Astrocyte (in vitro differentiated cells and primary cell): ENCODE results near the gene TEKT2. TPM values are rescaled to one million over a fixed set of nuclear protein-coding genes. Genes with fewer than 3 reads are reported as not detected.

Experiments
- DNase-seq: peaks from one replicate; pipeline ENCODE4 v3.0.0-alpha.2; 2010; ENCODE audit warnings: low read depth
- FAIRE-seq: peaks from 2 replicates; lab custom pipeline; 2011; peaks lifted over from hg19 to GRCh38; lab: Jason Lieb, UNC
- H2AFZ ChIP-seq: 2 replicates; pipeline ENCODE4 v1.6.0; 2012; ENCODE audit warnings: low read depth, low read length, inconsistent platforms
- H3K27ac ChIP-seq: 2 replicates; pipeline ENCODE4 v1.5.1; 2011; ENCODE audit warnings: low read depth, low read length, inconsistent platforms
- H3K27me3 ChIP-seq: 2 replicates; pipeline ENCODE4 v1.6.0; 2011; ENCODE audit warnings: low read length, inconsistent platforms; ENCODE audit not compliant: insufficient read depth
- H3K36me3 ChIP-seq: 2 replicates; pipeline ENCODE4 v1.5.1; 2011; ENCODE audit warnings: low read length, inconsistent platforms; ENCODE audit not compliant: insufficient read depth
- H3K4me1 ChIP-seq: 2 replicates; pipeline ENCODE4 v1.5.1; 2011; ENCODE audit warnings: low read length, inconsistent platforms; ENCODE audit not compliant: insufficient read depth
- H3K4me2 ChIP-seq: 2 replicates; pipeline ENCODE4 v1.6.0; 2012; ENCODE audit warnings: low read length, inconsistent platforms
- H3K4me3 ChIP-seq: 2 replicates; pipeline ENCODE4 v1.5.1; 2011; ENCODE audit warnings: low read depth, mild to moderate bottlenecking, low read length, inconsistent platforms; ENCODE audit not compliant: insufficient read depth
- H3K79me2 ChIP-seq: 2 replicates; pipeline ENCODE4 v1.6.0; 2012; ENCODE audit warnings: mild to moderate bottlenecking, low read length, inconsistent platforms; ENCODE audit not compliant: insufficient read depth
- H3K9ac ChIP-seq: 2 replicates; pipeline ENCODE4 v1.6.0; 2012; ENCODE audit warnings: mild to moderate bottlenecking, low read length, inconsistent platforms
- H3K9me3 ChIP-seq: 2 replicates; pipeline ENCODE4 v1.5.1; 2012; ENCODE audit warnings: low read depth, mild to moderate bottlenecking, low read length, inconsistent platforms; ENCODE audit not compliant: insufficient read depth
- H4K20me1 ChIP-seq: 2 replicates; pipeline ENCODE4 v1.6.0; 2012; ENCODE audit warnings: low read length, inconsistent platforms; ENCODE audit not compliant: insufficient read depth
- H3K27ac Mint-ChIP-seq: one replicate; pipeline ENCODE4 v1.8.0; 2021; ENCODE audit warnings: mild to moderate bottlenecking, mixed read lengths; ENCODE audit not compliant: unreplicated experiment
- H3K27me3 Mint-ChIP-seq: one replicate; pipeline ENCODE4 v1.8.0; 2021; ENCODE audit warnings: low read depth, mixed read lengths; ENCODE audit not compliant: unreplicated experiment
- H3K36me3 Mint-ChIP-seq: one replicate; pipeline ENCODE4 v1.8.0; 2021; ENCODE audit warnings: low read depth, mixed read lengths; ENCODE audit not compliant: unreplicated experiment
- H3K4me1 Mint-ChIP-seq: one replicate; pipeline ENCODE4 v1.8.0; 2021; ENCODE audit warnings: low read depth, mixed read lengths; ENCODE audit not compliant: unreplicated experiment
- H3K4me3 Mint-ChIP-seq: one replicate; pipeline ENCODE4 v1.8.0; 2021; ENCODE audit warnings: mild to moderate bottlenecking, moderate library complexity, mixed read lengths; ENCODE audit not compliant: unreplicated experiment
- H3K9me3 Mint-ChIP-seq: one replicate; pipeline ENCODE4 v1.8.0; 2021; ENCODE audit warnings: mild to moderate bottlenecking, mixed read lengths; ENCODE audit not compliant: unreplicated experiment
- EZH2 ChIP-seq: IDR thresholded peaks from 2 replicates; pipeline ENCODE4 v1.6.1; 2012; ENCODE audit warnings: mild to moderate bottlenecking, low read length, inconsistent platforms; ENCODE audit not compliant: insufficient read depth
- total RNA-seq: library from RNA; stranded (reverse); gene quantifications from 2 replicates; pipeline ENCODE4 v1.2.1, GENCODE V29; 2021
- TF ChIP-seq, protein P1 (sequence below): IDR thresholded peaks from 2 replicates; pipeline ENCODE4 v1.5.1; 2011; ENCODE audit warnings: low read depth, mild to moderate bottlenecking, inconsistent platforms, low read length, moderate library complexity; ENCODE audit not compliant: insufficient read depth

TEKT2 gene
- total RNA-seq, 1 donor from 2014 or later = 0.39 TPM

DNA sequence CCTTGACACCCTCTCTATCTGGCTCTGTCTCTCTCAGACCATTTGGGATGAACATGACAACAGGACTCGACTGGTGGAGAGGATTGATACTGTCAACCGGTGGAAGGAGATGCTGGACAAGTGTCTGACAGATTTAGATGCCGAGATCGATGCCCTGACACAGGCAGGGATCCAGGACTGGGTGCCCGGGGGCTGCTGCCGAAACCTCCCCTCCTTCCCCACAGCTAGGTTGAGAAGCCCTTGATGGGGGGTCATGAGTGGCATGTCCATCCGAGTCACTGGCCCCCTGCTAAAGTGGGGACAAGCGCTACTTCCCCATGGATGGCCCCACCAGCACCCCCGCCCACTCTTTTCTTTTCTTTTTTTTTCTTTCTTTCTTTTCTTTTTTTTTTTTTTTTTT lies 1.2 kb downstream of the TEKT2 start:
- no peak overlapping the region for H3K27ac ChIP-seq
- no peak overlapping the region for H3K4me3 ChIP-seq
- H3K27me3 ChIP-seq = no peaks in the 10 kb centered on the region
- H3K4me3 Mint-ChIP-seq = no peak overlapping the region
- H3K4me1 Mint-ChIP-seq = peaks cover 7% of the 10 kb centered on the region
- peaks cover 20% of the 10 kb centered on the region for H3K4me1 ChIP-seq
- peak overlapping the region; percentile 91 for H3K4me2 ChIP-seq
- FAIRE-seq (no peak), DNase-seq (no peak)
- peaks cover 15% of the 10 kb centered on the region for H3K79me2 ChIP-seq
- no peak overlapping the region for H3K27ac Mint-ChIP-seq
- TF ChIP-seq, protein P1, sequence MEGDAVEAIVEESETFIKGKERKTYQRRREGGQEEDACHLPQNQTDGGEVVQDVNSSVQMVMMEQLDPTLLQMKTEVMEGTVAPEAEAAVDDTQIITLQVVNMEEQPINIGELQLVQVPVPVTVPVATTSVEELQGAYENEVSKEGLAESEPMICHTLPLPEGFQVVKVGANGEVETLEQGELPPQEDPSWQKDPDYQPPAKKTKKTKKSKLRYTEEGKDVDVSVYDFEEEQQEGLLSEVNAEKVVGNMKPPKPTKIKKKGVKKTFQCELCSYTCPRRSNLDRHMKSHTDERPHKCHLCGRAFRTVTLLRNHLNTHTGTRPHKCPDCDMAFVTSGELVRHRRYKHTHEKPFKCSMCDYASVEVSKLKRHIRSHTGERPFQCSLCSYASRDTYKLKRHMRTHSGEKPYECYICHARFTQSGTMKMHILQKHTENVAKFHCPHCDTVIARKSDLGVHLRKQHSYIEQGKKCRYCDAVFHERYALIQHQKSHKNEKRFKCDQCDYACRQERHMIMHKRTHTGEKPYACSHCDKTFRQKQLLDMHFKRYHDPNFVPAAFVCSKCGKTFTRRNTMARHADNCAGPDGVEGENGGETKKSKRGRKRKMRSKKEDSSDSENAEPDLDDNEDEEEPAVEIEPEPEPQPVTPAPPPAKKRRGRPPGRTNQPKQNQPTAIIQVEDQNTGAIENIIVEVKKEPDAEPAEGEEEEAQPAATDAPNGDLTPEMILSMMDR = no peak
- TF ChIP-seq EZH2 = no peak
- H3K36me3 Mint-ChIP-seq = peaks cover 6% of the 10 kb centered on the region
- no peaks in the 10 kb centered on the region for H3K9me3 ChIP-seq
- H3K9ac ChIP-seq = no peak overlapping the region
- no peaks in the 10 kb centered on the region for H3K36me3 ChIP-seq
- no peaks in the 10 kb centered on the region for H3K27me3 Mint-ChIP-seq
- H3K9me3 Mint-ChIP-seq = no peaks in the 10 kb centered on the region
- no peaks in the 10 kb centered on the region for H4K20me1 ChIP-seq
- H2AFZ ChIP-seq = peak overlapping the region; percentile 79

DNA sequence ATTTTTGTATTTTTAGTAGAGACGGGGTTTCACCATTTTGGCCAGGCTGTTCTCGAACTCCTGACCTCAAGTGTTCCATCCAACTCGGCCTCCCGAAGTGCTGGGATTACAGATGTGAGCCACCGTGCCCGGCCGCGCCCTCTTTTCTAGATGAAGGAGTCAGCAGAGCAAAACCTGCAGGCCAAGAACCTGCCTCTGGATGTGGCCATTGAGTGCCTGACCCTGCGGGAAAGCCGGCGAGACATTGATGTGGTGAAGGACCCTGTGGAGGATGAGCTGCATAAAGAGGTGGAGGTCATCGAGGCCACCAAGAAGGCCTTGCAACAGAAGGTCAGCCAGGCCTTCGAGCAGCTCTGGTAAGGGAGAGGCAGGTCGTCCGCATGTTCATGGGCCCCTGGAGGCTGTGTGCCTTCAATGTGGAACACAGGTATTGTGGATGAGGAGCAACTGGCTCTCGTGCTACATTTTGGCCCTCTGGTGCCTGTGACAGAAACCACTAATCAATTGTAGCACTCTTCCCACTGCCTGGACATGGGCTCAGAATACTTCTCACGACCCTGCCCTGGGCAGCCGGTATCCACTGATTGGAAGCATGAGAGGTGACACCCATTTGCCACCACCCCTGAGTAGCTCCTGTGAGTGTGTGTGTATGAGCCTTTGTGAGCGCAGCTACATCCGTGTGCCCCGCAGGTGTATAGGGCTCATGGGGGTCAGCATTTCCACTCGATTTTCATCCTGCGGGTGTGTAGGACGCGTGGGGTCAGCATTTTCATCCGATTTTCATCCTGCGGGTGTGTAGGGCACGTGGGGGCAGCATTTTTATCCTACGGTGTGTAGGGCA lies 2.0 kb downstream of the TEKT2 start:
- H4K20me1 ChIP-seq = peaks cover under 1% of the 10 kb centered on the region
- H3K4me1 ChIP-seq = peaks cover 20% of the 10 kb centered on the region
- no peak overlapping the region for H3K4me3 ChIP-seq
- H3K9me3 ChIP-seq = no peaks in the 10 kb centered on the region
- no peak overlapping the region for H3K27ac ChIP-seq
- H3K27me3 Mint-ChIP-seq = no peaks in the 10 kb centered on the region
- no peak overlapping the region for H3K27ac Mint-ChIP-seq
- peaks cover 9% of the 10 kb centered on the region for H3K4me1 Mint-ChIP-seq
- H2AFZ ChIP-seq = no peak overlapping the region
- DNase-seq (no peak), FAIRE-seq (no peak)
- H3K4me2 ChIP-seq = no peak overlapping the region
- TF ChIP-seq EZH2 = no peak
- TF ChIP-seq, protein P1 = no peak
- H3K36me3 ChIP-seq = no peaks in the 10 kb centered on the region
- H3K9me3 Mint-ChIP-seq = no peaks in the 10 kb centered on the region
- H3K9ac ChIP-seq = no peak overlapping the region
- peaks cover 6% of the 10 kb centered on the region for H3K36me3 Mint-ChIP-seq
- H3K4me3 Mint-ChIP-seq = no peak overlapping the region
- no peaks in the 10 kb centered on the region for H3K27me3 ChIP-seq
- H3K79me2 ChIP-seq = peaks cover 23% of the 10 kb centered on the region
